ENCODE data around the gene EPGN.

DNA sequence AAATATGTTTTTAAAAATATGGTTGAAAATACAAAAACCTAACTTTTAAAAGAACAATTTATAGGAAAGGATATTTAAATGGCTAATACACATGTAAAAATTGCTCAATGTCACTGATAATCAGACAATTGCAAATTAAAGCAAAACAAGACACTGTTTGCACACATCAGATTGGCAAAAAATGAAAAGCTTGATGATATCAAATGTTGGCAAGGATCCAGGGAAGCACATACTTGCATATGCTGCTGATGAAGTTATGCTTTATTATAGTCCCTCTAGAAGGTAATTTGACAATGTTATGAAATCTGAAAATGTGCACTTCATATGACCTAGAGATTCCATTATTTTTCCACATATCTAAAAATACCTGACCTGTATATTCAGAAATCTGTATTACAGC is 45.7 kb upstream of the EPGN start:
- TF ChIP-seq, protein P1, sequence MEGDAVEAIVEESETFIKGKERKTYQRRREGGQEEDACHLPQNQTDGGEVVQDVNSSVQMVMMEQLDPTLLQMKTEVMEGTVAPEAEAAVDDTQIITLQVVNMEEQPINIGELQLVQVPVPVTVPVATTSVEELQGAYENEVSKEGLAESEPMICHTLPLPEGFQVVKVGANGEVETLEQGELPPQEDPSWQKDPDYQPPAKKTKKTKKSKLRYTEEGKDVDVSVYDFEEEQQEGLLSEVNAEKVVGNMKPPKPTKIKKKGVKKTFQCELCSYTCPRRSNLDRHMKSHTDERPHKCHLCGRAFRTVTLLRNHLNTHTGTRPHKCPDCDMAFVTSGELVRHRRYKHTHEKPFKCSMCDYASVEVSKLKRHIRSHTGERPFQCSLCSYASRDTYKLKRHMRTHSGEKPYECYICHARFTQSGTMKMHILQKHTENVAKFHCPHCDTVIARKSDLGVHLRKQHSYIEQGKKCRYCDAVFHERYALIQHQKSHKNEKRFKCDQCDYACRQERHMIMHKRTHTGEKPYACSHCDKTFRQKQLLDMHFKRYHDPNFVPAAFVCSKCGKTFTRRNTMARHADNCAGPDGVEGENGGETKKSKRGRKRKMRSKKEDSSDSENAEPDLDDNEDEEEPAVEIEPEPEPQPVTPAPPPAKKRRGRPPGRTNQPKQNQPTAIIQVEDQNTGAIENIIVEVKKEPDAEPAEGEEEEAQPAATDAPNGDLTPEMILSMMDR (IDR thresholded peaks at IDR 0.05): no peak
- TF ChIP-seq POLR2A (IDR thresholded peaks at IDR 0.05) (no peak), POLR2AphosphoS5 (IDR thresholded peaks at IDR 0.05) (no peak)

Measured in stomach (tissue), 4 donors.